Calu3 (cell line): ENCODE measurements around the gene PPAN. TPM values are rescaled to one million over a fixed set of nuclear protein-coding genes. Genes with fewer than 3 reads are reported as not detected.

Experiments
- BruUV-seq: library from RNA; stranded (reverse); fragments of 400-500 nt; replicated peaks from 2 replicates; lab custom pipeline; 2021; lab: Mats Ljungman, UMichigan
- CTCF ChIA-PET: fragments of 300-600 bp; sonication (Branson Sonifier 250); formaldehyde crosslinking; loops from one replicate; lab custom pipeline; 2022; ENCODE audit warnings: antibody characterized with exemption; lab: Charles Lee
- DNase-seq: peaks from one replicate; pipeline ENCODE4 v3.0.0; 2022
- H3K27ac Mint-ChIP-seq: one replicate; pipeline ENCODE4 v1.8.0; 2022; ENCODE audit warnings: mixed read lengths; ENCODE audit not compliant: unreplicated experiment
- H3K27me3 Mint-ChIP-seq: one replicate; pipeline ENCODE4 v1.8.0; 2022; ENCODE audit warnings: mixed read lengths; ENCODE audit not compliant: unreplicated experiment
- H3K36me3 Mint-ChIP-seq: one replicate; pipeline ENCODE4 v1.8.0; 2022; ENCODE audit warnings: mild to moderate bottlenecking, moderate library complexity, mixed read lengths; ENCODE audit not compliant: insufficient read depth, unreplicated experiment
- H3K4me1 Mint-ChIP-seq: one replicate; pipeline ENCODE4 v1.8.0; 2022; ENCODE audit warnings: mild to moderate bottlenecking, low read depth, mixed read lengths; ENCODE audit not compliant: unreplicated experiment
- H3K4me3 Mint-ChIP-seq: one replicate; pipeline ENCODE4 v1.8.0; 2022; ENCODE audit warnings: mild to moderate bottlenecking, low read depth, moderate library complexity, mixed read lengths; ENCODE audit not compliant: unreplicated experiment
- H3K9me3 Mint-ChIP-seq: one replicate; pipeline ENCODE4 v1.8.0; 2022; ENCODE audit warnings: low read depth, mixed read lengths; ENCODE audit not compliant: unreplicated experiment
- CTCF ChIP-seq: fragments of 200-600 bp; IDR thresholded peaks from one replicate; pipeline ENCODE4 v1.8.0; 2022; ENCODE audit warnings: antibody characterized with exemption; ENCODE audit not compliant: unreplicated experiment
- intact Hi-C: fragments of 100-400 bp; cut with micrococcal nuclease; formaldehyde crosslinking; loops from one replicate; pipeline ENCODE4 v1.10.0; 2022; ENCODE audit not compliant: unreplicated experiment
- total RNA-seq: library from RNA; stranded (reverse); gene quantifications from 2 replicates; pipeline ENCODE4 v1.2.3, GENCODE V29; 2022

The PPAN gene
- total RNA-seq, 1 experiment from 2014 or later: 52.2 TPM

- H3K36me3 Mint-ChIP-seq: peaks cover 89% of the 10 kb centered on the region
- peaks cover 11% of the 10 kb centered on the region for H3K4me1 Mint-ChIP-seq
- DNase-seq: no peak
- no peaks in the 10 kb centered on the region for H3K9me3 Mint-ChIP-seq
- TF ChIP-seq CTCF: no peak
- intact Hi-C loops: loop anchor here (5.0 kb wide), 1 partner anchor 81 kb away; no protein-coding TSS in a partner anchor
- no peak overlapping the region for H3K4me3 Mint-ChIP-seq
- no TSS peak for BruUV-seq
- CTCF ChIA-PET: interaction anchor here (0.7 to 1.4 kb wide), 3 partner anchors 17 to 83 kb away, joined by 3 to 4 read pairs (median 3); no protein-coding TSS in a partner anchor
- H3K27ac Mint-ChIP-seq: peak overlapping the region; percentile 69
- no peaks in the 10 kb centered on the region for H3K27me3 Mint-ChIP-seq
Observed at GRCh38 chr19:10113592-10113963, 7.4 kb downstream of the PPAN start.

GRCh38 chr19:10113964-10114650 lies 7.9 kb downstream of the PPAN start:
- TF ChIP-seq CTCF: no peak
- Mint-ChIP-seq H3K27me3 (no peaks in the 10 kb centered on the region), H3K36me3 (peaks cover 91% of the 10 kb centered on the region), H3K4me3 (no peak overlapping the region), H3K27ac (peak overlapping the region; percentile 69), H3K4me1 (peaks cover 11% of the 10 kb centered on the region), H3K9me3 (no peaks in the 10 kb centered on the region)
- no peak for DNase-seq
- intact Hi-C loops: loop anchor here (5.0 kb wide), 1 partner anchor 82 kb away; no protein-coding TSS in a partner anchor
- no TSS peak for BruUV-seq
- CTCF ChIA-PET: interaction anchor here (0.8 to 1.4 kb wide), 2 partner anchors 18 to 82 kb away, joined by 3 read pairs; no protein-coding TSS in a partner anchor

GRCh38 chr19:10114651-10115391 lies 8.7 kb downstream of the PPAN start:
- H3K27me3 Mint-ChIP-seq: no peaks in the 10 kb centered on the region
- intact Hi-C loops: loop anchor here (5.0 kb wide), 1 partner anchor 83 kb away; no protein-coding TSS in a partner anchor
- no peak for TF ChIP-seq CTCF
- no TSS peak for BruUV-seq
- no peak for DNase-seq
- peak overlapping the region; percentile 36 for H3K27ac Mint-ChIP-seq
- CTCF ChIA-PET: interaction anchor here (1.4 to 1.5 kb wide), 2 partner anchors 19 to 144 kb away, joined by 3 read pairs; no protein-coding TSS in a partner anchor
- peaks cover 91% of the 10 kb centered on the region for H3K36me3 Mint-ChIP-seq
- no peaks in the 10 kb centered on the region for H3K9me3 Mint-ChIP-seq
- H3K4me3 Mint-ChIP-seq: no peak overlapping the region
- peaks cover 11% of the 10 kb centered on the region for H3K4me1 Mint-ChIP-seq

GRCh38 chr19:10115392-10116084 lies 9.4 kb downstream of the PPAN start:
- H3K4me3 Mint-ChIP-seq: no peak overlapping the region
- no peak for TF ChIP-seq CTCF
- H3K4me1 Mint-ChIP-seq: peaks cover 4% of the 10 kb centered on the region
- H3K27me3 Mint-ChIP-seq: no peaks in the 10 kb centered on the region
- BruUV-seq: no TSS peak
- H3K36me3 Mint-ChIP-seq: peaks cover 88% of the 10 kb centered on the region
- H3K9me3 Mint-ChIP-seq: no peaks in the 10 kb centered on the region
- CTCF ChIA-PET: interaction anchor here (1.5 kb wide), 1 partner anchor 144 kb away, joined by 3 read pairs; no protein-coding TSS in a partner anchor
- no peak for DNase-seq
- peak overlapping the region; percentile 36 for H3K27ac Mint-ChIP-seq
- intact Hi-C loops: no loop called here
